GM23338 (cell line): ENCODE data around the gene OTUD3. TPM values are rescaled to one million over a fixed set of nuclear protein-coding genes. Genes with fewer than 3 reads are reported as not detected.

ENCODE experiments used
- ATAC-seq: fragments of 200-7000 bp; cut with Tn5 transposase; 3 replicates; pipeline ENCODE4 v1.9.1; 2020
- DNase-seq: peaks from one replicate; pipeline ENCODE4 v3.0.0-alpha.2; 2015; ENCODE audit warnings: low spot score
- H2AFZ ChIP-seq: fragments of 200-600 bp; sonication (generic); 2 replicates; pipeline ENCODE4 v1.8.0; 2016; ENCODE audit warnings: antibody characterized with exemption, mild to moderate bottlenecking, moderate library complexity
- H3F3A ChIP-seq: fragments of 200-600 bp; sonication (generic); replicated peaks from 2 replicates; pipeline ENCODE4 v1.8.0; 2017; ENCODE audit warnings: antibody characterized with exemption, mixed run types, low read depth
- H3K27ac ChIP-seq: fragments of 200-600 bp; sonication (generic); 2 replicates; pipeline ENCODE4 v1.6.1; 2016; ENCODE audit warnings: low read depth
- H3K27me3 ChIP-seq: fragments of 200-600 bp; sonication (generic); 2 replicates; pipeline ENCODE4 v1.8.0; 2016; ENCODE audit warnings: mild to moderate bottlenecking, mixed run types, moderate library complexity; ENCODE audit not compliant: insufficient read depth
- H3K36me3 ChIP-seq: fragments of 200-600 bp; sonication (generic); 2 replicates; pipeline ENCODE4 v1.8.0; 2016; ENCODE audit warnings: mild to moderate bottlenecking; ENCODE audit not compliant: insufficient read depth
- H3K4me1 ChIP-seq: fragments of 200-600 bp; sonication (generic); 2 replicates; pipeline ENCODE4 v1.8.0; 2016; ENCODE audit warnings: mild to moderate bottlenecking, moderate library complexity; ENCODE audit not compliant: insufficient read depth
- H3K4me2 ChIP-seq: fragments of 200-600 bp; sonication (generic); 2 replicates; pipeline ENCODE4 v1.7.1; 2017; ENCODE audit warnings: mixed run types
- H3K4me3 ChIP-seq: fragments of 200-600 bp; sonication (generic); 2 replicates; pipeline ENCODE4 v1.6.1; 2016; ENCODE audit warnings: mixed run types
- H3K79me2 ChIP-seq: fragments of 200-600 bp; sonication (generic); replicated peaks from 2 replicates; pipeline ENCODE4 v1.8.0; 2017; ENCODE audit warnings: mild to moderate bottlenecking; ENCODE audit not compliant: insufficient read depth
- H3K9me2 ChIP-seq: fragments of 200-600 bp; sonication (generic); 2 replicates; pipeline ENCODE4 v1.8.0; 2017; ENCODE audit not compliant: insufficient read depth
- H4K20me1 ChIP-seq: fragments of 200-600 bp; sonication (generic); replicated peaks from 2 replicates; pipeline ENCODE4 v1.8.0; 2017; ENCODE audit warnings: mild to moderate bottlenecking; ENCODE audit not compliant: insufficient read depth
- H3K27ac Mint-ChIP-seq: 2 replicates; pipeline ENCODE4 v1.8.0; 2020; ENCODE audit warnings: inconsistent platforms, mild to moderate bottlenecking, moderate library complexity, mixed read lengths
- H3K27me3 Mint-ChIP-seq: 3 replicates; pipeline ENCODE4 v1.8.0; 2022; ENCODE audit warnings: low read depth, mild to moderate bottlenecking, moderate library complexity, mixed read lengths, inconsistent platforms; ENCODE audit not compliant: insufficient read depth, poor library complexity
- H3K36me3 Mint-ChIP-seq: 3 replicates; pipeline ENCODE4 v1.8.0; 2021; ENCODE audit warnings: low read depth, mild to moderate bottlenecking, inconsistent platforms, moderate library complexity, mixed read lengths
- H3K4me1 Mint-ChIP-seq: 3 replicates; pipeline ENCODE4 v1.8.0; 2020; ENCODE audit warnings: mild to moderate bottlenecking, inconsistent platforms, mixed read lengths
- H3K4me3 Mint-ChIP-seq: 3 replicates; pipeline ENCODE4 v1.8.0; 2021; ENCODE audit warnings: moderate library complexity, mild to moderate bottlenecking, inconsistent platforms, mixed read lengths
- H3K9me3 Mint-ChIP-seq: 3 replicates; pipeline ENCODE4 v1.8.0; 2020; ENCODE audit warnings: moderate library complexity, mild to moderate bottlenecking, inconsistent platforms, mixed read lengths
- CREB1 ChIP-seq: fragments of 250-450 bp; sonication (Bioruptor Pico); IDR thresholded peaks from 2 replicates; pipeline ENCODE4 v1.5.0; 2020; ENCODE audit warnings: low read depth, mild to moderate bottlenecking, moderate library complexity
- EZH2 ChIP-seq: fragments of 200-600 bp; sonication (generic); IDR thresholded peaks from one replicate; pipeline ENCODE4 v1.8.0; 2017; ENCODE audit warnings: antibody characterized with exemption, mild to moderate bottlenecking, low read depth; ENCODE audit not compliant: unreplicated experiment
- EZH2phosphoT487 ChIP-seq: fragments of 200-600 bp; sonication (generic); IDR thresholded peaks from one replicate; pipeline ENCODE4 v1.8.1; 2018; ENCODE audit warnings: antibody characterized with exemption; ENCODE audit not compliant: unreplicated experiment
- JUNB ChIP-seq: IDR thresholded peaks from one replicate; pipeline ENCODE4 v1.6.1; 2016; ENCODE audit warnings: antibody characterized with exemption; ENCODE audit not compliant: unreplicated experiment
- NANOG ChIP-seq: IDR thresholded peaks from 2 replicates; pipeline ENCODE4 v1.6.1; 2016; ENCODE audit warnings: antibody characterized with exemption, borderline replicate concordance
- POLR2AphosphoS5 ChIP-seq: IDR thresholded peaks from 2 replicates; pipeline ENCODE4 v1.6.1; 2016; ENCODE audit warnings: antibody characterized with exemption, low read depth
- REST ChIP-seq: IDR thresholded peaks from one replicate; pipeline ENCODE4 v1.6.1; 2018; ENCODE audit warnings: antibody characterized with exemption; ENCODE audit not compliant: unreplicated experiment
- STAT1 ChIP-seq: IDR thresholded peaks from one replicate; pipeline ENCODE4 v1.6.1; 2016; ENCODE audit warnings: antibody characterized with exemption; ENCODE audit not compliant: unreplicated experiment
- ZNF114 ChIP-seq: fragments of 250-450 bp; sonication (Bioruptor Pico); IDR thresholded peaks from 2 replicates; pipeline ENCODE4 v1.5.0; 2020; ENCODE audit warnings: mild to moderate bottlenecking, moderate library complexity
- ZNF331 ChIP-seq: fragments of 250-450 bp; sonication (Bioruptor Pico); IDR thresholded peaks from 2 replicates; pipeline ENCODE4 v1.5.0; 2020; ENCODE audit warnings: low read depth, mild to moderate bottlenecking, moderate library complexity
- polyA plus RNA-seq: library from polyadenylated mRNA; unstranded; fragments of >200 nt; fragmentation: Nextera tagmentation; extraction: Ambion mirVana; gene quantifications from 2 replicates; pipeline ENCODE4 v1.2.1, GENCODE V29; 2016
- total RNA-seq: library from RNA; depleted of rRNA; stranded (reverse); fragments of >200 nt; shearing (Covaris generic); gene quantifications from 2 replicates; pipeline ENCODE4 v1.2.3, GENCODE V29; 2014
- TF ChIP-seq, protein P1 (sequence below): fragments of 250-450 bp; sonication (Bioruptor Pico); IDR thresholded peaks from 2 replicates; pipeline ENCODE4 v1.5.0; 2020; ENCODE audit warnings: mild to moderate bottlenecking, moderate library complexity
- TF ChIP-seq, protein P2 (sequence below), 2 experiments: fragments of 200-600 bp in 1 of 2; sonication (generic) in 1 of 2; conservative IDR thresholded peaks; 2 replicates each; pipeline versions ENCODE4 v1.5.1 to v1.6.1; 2016 to 2017; ENCODE audit warnings: antibody characterized with exemption in 2 of 2, low read depth in 2 of 2, mild to moderate bottlenecking in 2 of 2, moderate library complexity in 1 of 2
- TF ChIP-seq, protein P3 (sequence below): IDR thresholded peaks from 2 replicates; pipeline ENCODE4 v1.6.1; 2016; ENCODE audit warnings: antibody characterized with exemption

The OTUD3 gene
- total and polyA plus RNA-seq, 2 experiments from 2014 or later = 3.0 to 12.9 TPM

- Histone ChIP-seq H3K27me3 (no peaks in the 10 kb centered on the region), H3K4me2 (no peak overlapping the region), H2AFZ (no peak overlapping the region), H3K27ac (no peak overlapping the region), H3K4me3 (no peak overlapping the region), H3F3A (no peaks in the 10 kb centered on the region), H4K20me1 (peaks cover 14% of the 10 kb centered on the region), H3K9me2 (no peaks in the 10 kb centered on the region), H3K79me2 (0 out of 2 replicates have a peak, but pooled peaks cover 2% of the 10 kb centered on the region), H3K4me1 (no peaks in the 10 kb centered on the region), H3K36me3 (peaks cover 36% of the 10 kb centered on the region)
- DNase-seq = no peak
- Mint-ChIP-seq H3K4me3 (no peak overlapping the region), H3K9me3 (no peaks in the 10 kb centered on the region; the same call in 2 of the 3 replicates), H3K4me1 (peaks cover 11% of the 10 kb centered on the region), H3K27me3 (no peaks in the 10 kb centered on the region), H3K36me3 (peaks cover 79% of the 10 kb centered on the region), H3K27ac (no peak overlapping the region)
- ATAC-seq = no peak
- TF ChIP-seq NANOG (no peak), REST (no peak), STAT1 (no peak), JUNB (no peak), EZH2phosphoT487 (no peak), POLR2AphosphoS5 (no peak), EZH2 (no peak), ZNF331 (CRISPR knock-in tag) (no peak), CREB1 (CRISPR knock-in tag) (no peak), ZNF114 (CRISPR knock-in tag) (no peak)
- TF ChIP-seq, protein P1, sequence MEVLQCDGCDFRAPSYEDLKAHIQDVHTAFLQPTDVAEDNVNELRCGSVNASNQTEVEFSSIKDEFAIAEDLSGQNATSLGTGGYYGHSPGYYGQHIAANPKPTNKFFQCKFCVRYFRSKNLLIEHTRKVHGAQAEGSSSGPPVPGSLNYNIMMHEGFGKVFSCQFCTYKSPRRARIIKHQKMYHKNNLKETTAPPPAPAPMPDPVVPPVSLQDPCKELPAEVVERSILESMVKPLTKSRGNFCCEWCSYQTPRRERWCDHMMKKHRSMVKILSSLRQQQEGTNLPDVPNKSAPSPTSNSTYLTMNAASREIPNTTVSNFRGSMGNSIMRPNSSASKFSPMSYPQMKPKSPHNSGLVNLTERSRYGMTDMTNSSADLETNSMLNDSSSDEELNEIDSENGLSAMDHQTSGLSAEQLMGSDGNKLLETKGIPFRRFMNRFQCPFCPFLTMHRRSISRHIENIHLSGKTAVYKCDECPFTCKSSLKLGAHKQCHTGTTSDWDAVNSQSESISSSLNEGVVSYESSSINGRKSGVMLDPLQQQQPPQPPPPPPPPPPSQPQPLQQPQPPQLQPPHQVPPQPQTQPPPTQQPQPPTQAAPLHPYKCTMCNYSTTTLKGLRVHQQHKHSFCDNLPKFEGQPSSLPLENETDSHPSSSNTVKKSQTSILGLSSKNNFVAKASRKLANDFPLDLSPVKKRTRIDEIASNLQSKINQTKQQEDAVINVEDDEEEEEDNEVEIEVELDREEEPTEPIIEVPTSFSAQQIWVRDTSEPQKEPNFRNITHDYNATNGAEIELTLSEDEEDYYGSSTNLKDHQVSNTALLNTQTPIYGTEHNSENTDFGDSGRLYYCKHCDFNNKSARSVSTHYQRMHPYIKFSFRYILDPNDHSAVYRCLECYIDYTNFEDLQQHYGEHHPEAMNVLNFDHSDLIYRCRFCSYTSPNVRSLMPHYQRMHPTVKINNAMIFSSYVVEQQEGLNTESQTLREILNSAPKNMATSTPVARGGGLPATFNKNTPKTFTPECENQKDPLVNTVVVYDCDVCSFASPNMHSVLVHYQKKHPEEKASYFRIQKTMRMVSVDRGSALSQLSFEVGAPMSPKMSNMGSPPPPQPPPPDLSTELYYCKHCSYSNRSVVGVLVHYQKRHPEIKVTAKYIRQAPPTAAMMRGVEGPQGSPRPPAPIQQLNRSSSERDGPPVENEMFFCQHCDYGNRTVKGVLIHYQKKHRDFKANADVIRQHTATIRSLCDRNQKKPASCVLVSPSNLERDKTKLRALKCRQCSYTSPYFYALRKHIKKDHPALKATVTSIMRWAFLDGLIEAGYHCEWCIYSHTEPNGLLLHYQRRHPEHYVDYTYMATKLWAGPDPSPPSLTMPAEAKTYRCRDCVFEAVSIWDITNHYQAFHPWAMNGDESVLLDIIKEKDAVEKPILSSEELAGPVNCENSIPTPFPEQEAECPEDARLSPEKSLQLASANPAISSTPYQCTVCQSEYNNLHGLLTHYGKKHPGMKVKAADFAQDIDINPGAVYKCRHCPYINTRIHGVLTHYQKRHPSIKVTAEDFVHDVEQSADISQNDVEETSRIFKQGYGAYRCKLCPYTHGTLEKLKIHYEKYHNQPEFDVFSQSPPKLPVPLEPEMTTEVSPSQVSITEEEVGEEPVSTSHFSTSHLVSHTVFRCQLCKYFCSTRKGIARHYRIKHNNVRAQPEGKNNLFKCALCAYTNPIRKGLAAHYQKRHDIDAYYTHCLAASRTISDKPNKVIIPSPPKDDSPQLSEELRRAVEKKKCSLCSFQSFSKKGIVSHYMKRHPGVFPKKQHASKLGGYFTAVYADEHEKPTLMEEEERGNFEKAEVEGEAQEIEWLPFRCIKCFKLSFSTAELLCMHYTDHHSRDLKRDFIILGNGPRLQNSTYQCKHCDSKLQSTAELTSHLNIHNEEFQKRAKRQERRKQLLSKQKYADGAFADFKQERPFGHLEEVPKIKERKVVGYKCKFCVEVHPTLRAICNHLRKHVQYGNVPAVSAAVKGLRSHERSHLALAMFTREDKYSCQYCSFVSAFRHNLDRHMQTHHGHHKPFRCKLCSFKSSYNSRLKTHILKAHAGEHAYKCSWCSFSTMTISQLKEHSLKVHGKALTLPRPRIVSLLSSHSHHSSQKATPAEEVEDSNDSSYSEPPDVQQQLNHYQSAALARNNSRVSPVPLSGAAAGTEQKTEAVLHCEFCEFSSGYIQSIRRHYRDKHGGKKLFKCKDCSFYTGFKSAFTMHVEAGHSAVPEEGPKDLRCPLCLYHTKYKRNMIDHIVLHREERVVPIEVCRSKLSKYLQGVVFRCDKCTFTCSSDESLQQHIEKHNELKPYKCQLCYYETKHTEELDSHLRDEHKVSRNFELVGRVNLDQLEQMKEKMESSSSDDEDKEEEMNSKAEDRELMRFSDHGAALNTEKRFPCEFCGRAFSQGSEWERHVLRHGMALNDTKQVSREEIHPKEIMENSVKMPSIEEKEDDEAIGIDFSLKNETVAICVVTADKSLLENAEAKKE (CRISPR knock-in tag) = no peak
- TF ChIP-seq, protein P2, sequence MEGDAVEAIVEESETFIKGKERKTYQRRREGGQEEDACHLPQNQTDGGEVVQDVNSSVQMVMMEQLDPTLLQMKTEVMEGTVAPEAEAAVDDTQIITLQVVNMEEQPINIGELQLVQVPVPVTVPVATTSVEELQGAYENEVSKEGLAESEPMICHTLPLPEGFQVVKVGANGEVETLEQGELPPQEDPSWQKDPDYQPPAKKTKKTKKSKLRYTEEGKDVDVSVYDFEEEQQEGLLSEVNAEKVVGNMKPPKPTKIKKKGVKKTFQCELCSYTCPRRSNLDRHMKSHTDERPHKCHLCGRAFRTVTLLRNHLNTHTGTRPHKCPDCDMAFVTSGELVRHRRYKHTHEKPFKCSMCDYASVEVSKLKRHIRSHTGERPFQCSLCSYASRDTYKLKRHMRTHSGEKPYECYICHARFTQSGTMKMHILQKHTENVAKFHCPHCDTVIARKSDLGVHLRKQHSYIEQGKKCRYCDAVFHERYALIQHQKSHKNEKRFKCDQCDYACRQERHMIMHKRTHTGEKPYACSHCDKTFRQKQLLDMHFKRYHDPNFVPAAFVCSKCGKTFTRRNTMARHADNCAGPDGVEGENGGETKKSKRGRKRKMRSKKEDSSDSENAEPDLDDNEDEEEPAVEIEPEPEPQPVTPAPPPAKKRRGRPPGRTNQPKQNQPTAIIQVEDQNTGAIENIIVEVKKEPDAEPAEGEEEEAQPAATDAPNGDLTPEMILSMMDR (conservative IDR thresholded peaks at IDR 0.05; ENCODE audit: low read depth in 2 of 2) = no peak
- TF ChIP-seq, protein P3, sequence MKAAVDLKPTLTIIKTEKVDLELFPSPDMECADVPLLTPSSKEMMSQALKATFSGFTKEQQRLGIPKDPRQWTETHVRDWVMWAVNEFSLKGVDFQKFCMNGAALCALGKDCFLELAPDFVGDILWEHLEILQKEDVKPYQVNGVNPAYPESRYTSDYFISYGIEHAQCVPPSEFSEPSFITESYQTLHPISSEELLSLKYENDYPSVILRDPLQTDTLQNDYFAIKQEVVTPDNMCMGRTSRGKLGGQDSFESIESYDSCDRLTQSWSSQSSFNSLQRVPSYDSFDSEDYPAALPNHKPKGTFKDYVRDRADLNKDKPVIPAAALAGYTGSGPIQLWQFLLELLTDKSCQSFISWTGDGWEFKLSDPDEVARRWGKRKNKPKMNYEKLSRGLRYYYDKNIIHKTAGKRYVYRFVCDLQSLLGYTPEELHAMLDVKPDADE = no peak
These were observed 28.5 kb downstream of the OTUD3 start for GRCh38 chr1:19910650-19911049.
